Activated CD8-positive, alpha-beta T cell treated with anti-CD3 and anti-CD28 coated beads for 36 hours (primary cell): ENCODE data around the gene STAM2. TPM values are rescaled to one million over a fixed set of nuclear protein-coding genes. Genes with fewer than 3 reads are reported as not detected.
"Not testable (repeated sequence)": the region's sequence is repeated elsewhere in the genome, so short reads cannot be mapped to it uniquely, and the experiment has no call there.

Experiments used
- ATAC-seq: fragments of 200-7000 bp; cut with Tn5 transposase; one replicate; pipeline ENCODE4 v1.10.0; 2021; ENCODE audit warnings: mild to moderate bottlenecking, moderate library complexity
- CTCF ChIA-PET: fragments of 350-600 bp; sonication (Branson Sonifier 250); formaldehyde crosslinking; loops from one replicate; lab custom pipeline; 2021; ENCODE audit warnings: antibody characterized with exemption; lab: Charles Lee
- POLR2A ChIA-PET: fragments of 350-600 bp; sonication (Branson Sonifier 250); formaldehyde crosslinking; loops from one replicate; lab custom pipeline; 2021; ENCODE audit warnings: antibody characterized with exemption; lab: Charles Lee
- DNase-seq: peaks from one replicate; pipeline ENCODE4 v3.0.0-alpha.2; 2020
- H3K27ac Mint-ChIP-seq: one replicate; pipeline ENCODE4 v1.8.0; 2021; ENCODE audit warnings: mild to moderate bottlenecking, mixed read lengths
- H3K27me3 Mint-ChIP-seq: one replicate; pipeline ENCODE4 v1.8.0; 2021; ENCODE audit warnings: mixed read lengths
- H3K36me3 Mint-ChIP-seq: one replicate; pipeline ENCODE4 v1.8.0; 2021; ENCODE audit warnings: low read depth, mixed read lengths
- H3K4me1 Mint-ChIP-seq: one replicate; pipeline ENCODE4 v1.8.0; 2021; ENCODE audit warnings: low read depth, mixed read lengths
- H3K4me3 Mint-ChIP-seq: one replicate; pipeline ENCODE4 v1.8.0; 2021; ENCODE audit warnings: mild to moderate bottlenecking, moderate library complexity, mixed read lengths
- H3K9me3 Mint-ChIP-seq: one replicate; pipeline ENCODE4 v1.8.0; 2021; ENCODE audit warnings: mixed read lengths
- CTCF ChIP-seq: fragments of 200-600 bp; IDR thresholded peaks from one replicate; pipeline ENCODE4 v1.8.0; 2022; ENCODE audit warnings: antibody characterized with exemption, mild to moderate bottlenecking
- intact Hi-C: fragments of 100-400 bp; cut with micrococcal nuclease; formaldehyde crosslinking; loops from one replicate; pipeline ENCODE4 v1.10.0; 2022
- total RNA-seq, 2 experiments: library from RNA; stranded (reverse); gene quantifications; one replicate each; pipeline ENCODE4 v1.2.3, GENCODE V29; 2021

Gene STAM2
- total RNA-seq, 2 experiments from 2014 or later: 13.0 to 13.3 TPM

GRCh38 chr2:152094014-152094413 is 81.5 kb downstream of the STAM2 start:
- DNase-seq: no peak
- Mint-ChIP-seq H3K4me3 (no peak overlapping the region), H3K27ac (no peak overlapping the region), H3K4me1 (peaks cover 10% of the 10 kb centered on the region), H3K27me3 (peaks cover 23% of the 10 kb centered on the region), H3K9me3 (no peaks in the 10 kb centered on the region), H3K36me3 (no peaks in the 10 kb centered on the region)
- intact Hi-C loops: no loop called here
- ChIA-PET POLR2A (no interaction called here), CTCF (no interaction called here)
- no peak for TF ChIP-seq CTCF
- no peak for ATAC-seq

- ATAC-seq (no peak), DNase-seq (no peak)
- CTCF ChIA-PET: no interaction called here
- no peak overlapping the region for H3K4me3 Mint-ChIP-seq
- H3K27ac Mint-ChIP-seq: no peak overlapping the region
- POLR2A ChIA-PET: no interaction called here
- peaks cover 10% of the 10 kb centered on the region for H3K4me1 Mint-ChIP-seq
- H3K27me3 Mint-ChIP-seq: peaks cover 23% of the 10 kb centered on the region
- no peaks in the 10 kb centered on the region for H3K9me3 Mint-ChIP-seq
- no peaks in the 10 kb centered on the region for H3K36me3 Mint-ChIP-seq
- intact Hi-C loops: no loop called here
- TF ChIP-seq CTCF: no peak
Observed at GRCh38 chr2:152093464-152093863, 82.1 kb downstream of the STAM2 start.

GRCh38 chr2:152092095-152092494 is 83.5 kb downstream of the STAM2 start:
- POLR2A ChIA-PET: interaction anchor here (1.1 kb wide), 1 partner anchor 12 kb away, joined by 3 read pairs; no protein-coding TSS in a partner anchor
- ATAC-seq (no peak), DNase-seq (no peak)
- no peak for TF ChIP-seq CTCF
- Mint-ChIP-seq H3K9me3 (no peaks in the 10 kb centered on the region), H3K27ac (no peak overlapping the region), H3K4me1 (peaks cover under 1% of the 10 kb centered on the region), H3K4me3 (no peak overlapping the region), H3K36me3 (no peaks in the 10 kb centered on the region), H3K27me3 (peaks cover 12% of the 10 kb centered on the region)
- intact Hi-C loops: no loop called here
- CTCF ChIA-PET: interaction anchor here (1.1 kb wide), 1 partner anchor 70 kb away, joined by 3 read pairs; no protein-coding TSS in a partner anchor

GRCh38 chr2:152090726-152091125 is 84.8 kb downstream of the STAM2 start:
- CTCF ChIA-PET, H3K4me3 Mint-ChIP-seq, H3K4me1 Mint-ChIP-seq, intact Hi-C loops, H3K36me3 Mint-ChIP-seq, H3K27me3 Mint-ChIP-seq, ATAC-seq, H3K9me3 Mint-ChIP-seq, DNase-seq, H3K27ac Mint-ChIP-seq: not testable (repeated sequence)
- POLR2A ChIA-PET: interaction anchor here (1.1 kb wide), 1 partner anchor 13 kb away, joined by 3 read pairs; no protein-coding TSS in a partner anchor

- ChIA-PET POLR2A (interaction anchor here (1.2 kb wide), 1 partner anchor 8 kb away, joined by 5 read pairs; no protein-coding TSS in a partner anchor), CTCF (interaction anchor here (0.9 kb wide), 1 partner anchor 20 kb away, joined by 3 read pairs; no protein-coding TSS in a partner anchor)
- Mint-ChIP-seq H3K4me3 (no peak overlapping the region), H3K9me3 (no peaks in the 10 kb centered on the region), H3K27me3 (peaks cover 4% of the 10 kb centered on the region), H3K27ac (no peak overlapping the region), H3K4me1 (no peaks in the 10 kb centered on the region), H3K36me3 (no peaks in the 10 kb centered on the region)
- DNase-seq (no peak), ATAC-seq (no peak)
- no peak for TF ChIP-seq CTCF
- intact Hi-C loops: no loop called here
Observed at GRCh38 chr2:152089238-152089637, 86.3 kb downstream of the STAM2 start.
